CD14-positive monocyte (primary cell): Measurements from ENCODE around the gene CRY2. TPM values are rescaled to one million over a fixed set of nuclear protein-coding genes. Genes with fewer than 3 reads are reported as not detected.
A peak's percentile ranks its signal among the peaks of the same experiment; 100 is the strongest.

Experiments used
- DNase-seq, 3 donors: peaks; one replicate each; pipeline ENCODE4 v3.0.0-alpha.2; 2011 to 2022
- H2AFZ ChIP-seq: 2 replicates; pipeline ENCODE4 v1.6.0; 2012; ENCODE audit warnings: mild to moderate bottlenecking, low read depth, low read length, inconsistent platforms; ENCODE audit not compliant: insufficient read depth, poor library complexity, severe bottlenecking
- H3K27ac ChIP-seq, 2 donors: 1 replicate in 1 of 2; 2 replicates in 1 of 2; pipeline ENCODE4 v1.5.1; 2012 to 2013; ENCODE audit warnings: low read length in 2 of 2, control low read depth in 1 of 2, inconsistent platforms in 1 of 2, low read depth in 1 of 2, mild to moderate bottlenecking in 1 of 2
- H3K27me3 ChIP-seq, 2 donors: one replicate each; pipeline versions ENCODE4 v1.6.0 to v1.6.1; 2011 to 2013; ENCODE audit warnings: low read length in 2 of 2; ENCODE audit not compliant: control insufficient read depth in 2 of 2, insufficient read depth in 2 of 2
- H3K36me3 ChIP-seq, 2 donors: replicated peaks in 1 of 2; 1 replicate in 1 of 2; 2 replicates in 1 of 2; pipeline versions ENCODE4 v1.5.1 to v1.6.1; 2012 to 2013; ENCODE audit warnings: low read length in 2 of 2, control low read depth in 1 of 2, inconsistent platforms in 1 of 2, mild to moderate bottlenecking in 1 of 2; ENCODE audit not compliant: insufficient read depth in 2 of 2, control insufficient read depth in 1 of 2
- H3K4me1 ChIP-seq, 2 donors: 1 replicate in 1 of 2; 2 replicates in 1 of 2; pipeline versions ENCODE4 v1.5.1 to v1.6.1; 2012 to 2013; ENCODE audit warnings: low read length in 2 of 2, control low read depth in 1 of 2, inconsistent platforms in 1 of 2, mild to moderate bottlenecking in 1 of 2, moderate library complexity in 1 of 2; ENCODE audit not compliant: insufficient read depth in 2 of 2, control insufficient read depth in 1 of 2
- H3K4me2 ChIP-seq: replicated peaks from 2 replicates; pipeline ENCODE3; 2012; ENCODE audit warnings: low read length, moderate library complexity, mild to moderate bottlenecking; ENCODE audit not compliant: poor library complexity, severe bottlenecking; ENCODE audit errors: extremely low read depth
- H3K4me3 ChIP-seq, 3 experiments: fragments of 200-600 bp in 1 of 3; sonication (generic) in 1 of 3; replicated peaks in 1 of 3; 1 replicate in 2 of 3; 2 replicates in 1 of 3; pipeline ENCODE4 v1.5.1; 2011 to 2013; ENCODE audit warnings: low read length in 3 of 3, mild to moderate bottlenecking in 3 of 3, control low read depth in 2 of 3, low read depth in 2 of 3, inconsistent platforms in 1 of 3, moderate library complexity in 1 of 3
- H3K79me2 ChIP-seq: 2 replicates; pipeline ENCODE4 v1.6.0; 2012; ENCODE audit warnings: mild to moderate bottlenecking, control low read depth, inconsistent platforms, low read length, moderate library complexity; ENCODE audit not compliant: insufficient read depth
- H3K9ac ChIP-seq: 2 replicates; pipeline ENCODE4 v1.6.0; 2017; ENCODE audit warnings: low read length, mild to moderate bottlenecking; ENCODE audit not compliant: insufficient read depth, poor library complexity, severe bottlenecking
- H3K9me3 ChIP-seq, 2 donors: replicated peaks in 1 of 2; 1 replicate in 1 of 2; 2 replicates in 1 of 2; pipeline versions ENCODE4 v1.5.1 to v1.6.1; 2012 to 2013; ENCODE audit warnings: low read length in 2 of 2, control low read depth in 1 of 2; ENCODE audit not compliant: control insufficient read depth in 1 of 2, insufficient read depth in 1 of 2
- H4K20me1 ChIP-seq: 2 replicates; pipeline ENCODE4 v1.6.0; 2012; ENCODE audit warnings: mild to moderate bottlenecking, low read length, control low read depth, moderate library complexity; ENCODE audit not compliant: insufficient read depth
- H3K27ac Mint-ChIP-seq, 7 donors: one replicate each; pipeline ENCODE4 v1.8.0; 2020; ENCODE audit warnings: mild to moderate bottlenecking in 7 of 7, mixed read lengths in 7 of 7, moderate library complexity in 6 of 7, inconsistent platforms in 2 of 7
- H3K27me3 Mint-ChIP-seq, 3 donors: one replicate each; pipeline ENCODE4 v1.8.0; 2021 to 2022; ENCODE audit warnings: low read depth in 3 of 3, mild to moderate bottlenecking in 3 of 3, mixed read lengths in 3 of 3, moderate library complexity in 3 of 3, inconsistent platforms in 1 of 3
- H3K36me3 Mint-ChIP-seq, 2 donors: one replicate each; pipeline ENCODE4 v1.8.0; 2020; ENCODE audit warnings: mixed read lengths in 2 of 2, inconsistent platforms in 1 of 2, mild to moderate bottlenecking in 1 of 2
- H3K4me1 Mint-ChIP-seq: one replicate; pipeline ENCODE4 v1.8.0; 2020; ENCODE audit warnings: mild to moderate bottlenecking, mixed read lengths
- H3K4me3 Mint-ChIP-seq, 2 donors: one replicate each; pipeline ENCODE4 v1.8.0; 2020; ENCODE audit warnings: mild to moderate bottlenecking in 2 of 2, mixed read lengths in 2 of 2, moderate library complexity in 1 of 2
- H3K9me3 Mint-ChIP-seq, 7 donors: one replicate each; pipeline ENCODE4 v1.8.0; 2020 to 2022; ENCODE audit warnings: mixed read lengths in 7 of 7, mild to moderate bottlenecking in 6 of 7, moderate library complexity in 6 of 7, inconsistent platforms in 2 of 7
- CTCF ChIP-seq: fragments of 200-600 bp; IDR thresholded peaks from one replicate; pipeline ENCODE4 v1.8.0; 2022; ENCODE audit warnings: antibody characterized with exemption, mild to moderate bottlenecking
- WGBS: methylation state at CpG from one replicate; pipeline ENCODE4 v1.1.5; 2013; ENCODE audit warnings: missing lambda C conversion rate; ENCODE audit not compliant: insufficient coverage; 5-methylcytosine and 5-hydroxymethylcytosine counted together
- intact Hi-C, 2 donors: fragments of 100-400 bp; cut with micrococcal nuclease; formaldehyde crosslinking; loops; one replicate each; pipeline versions ENCODE4 v1.15.0 to v1.15.1; 2023
- polyA plus RNA-seq, 3 donors: library from polyadenylated mRNA; depleted of rRNA in 1 of 3; unstranded in 2 of 3; stranded (reverse) in 1 of 3; fragments of 300-500 nt in 2 of 3; fragments of >200 nt in 1 of 3; fragmentation: Illumina TruSeq in 2 of 3; gene quantifications; 1 replicate in 2 of 3; 2 replicates in 1 of 3; pipeline ENCODE4 v1.2.3, GENCODE V29; 2012 to 2021

Gene CRY2
- polyA plus RNA-seq, 3 donors, result 5.1 to 12.5 (median 7.2) TPM

DNA sequence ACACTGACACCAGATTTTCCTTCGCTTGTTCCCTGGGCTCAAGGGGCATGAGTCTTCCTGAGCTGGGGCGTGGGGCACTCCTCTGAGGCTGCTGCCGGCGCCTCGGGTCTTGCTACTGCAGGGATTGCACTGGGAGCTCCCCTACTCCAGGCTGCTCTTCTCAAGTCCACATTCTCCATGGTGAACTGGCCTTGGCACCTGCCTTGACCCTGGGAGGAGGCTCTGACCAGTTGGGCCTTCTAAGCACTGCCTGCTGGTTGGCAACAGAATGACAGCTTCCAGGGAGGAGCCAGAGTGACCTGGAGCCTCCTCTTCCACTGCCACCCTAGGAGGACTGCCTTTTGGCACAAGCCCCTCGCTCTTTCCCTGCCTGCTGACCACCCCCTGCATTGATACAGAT is 50.3 kb downstream of the CRY2 start:
- Histone ChIP-seq H3K9ac (no peak overlapping the region), H3K27ac (no peak overlapping the region), H2AFZ (no peak overlapping the region), H3K4me3 (no peak overlapping the region), H3K4me2 (no peak overlapping the region), H3K27me3 (peaks cover 24 to 60% of the 10 kb centered on the region in 2 donors), H4K20me1 (no peaks in the 10 kb centered on the region), H3K9me3 (peaks cover 4 to 23% of the 10 kb centered on the region in 2 donors), H3K4me1 (peaks cover 11 to 15% of the 10 kb centered on the region in 2 donors), H3K36me3 (no peaks in the 10 kb centered on the region), H3K79me2 (no peaks in the 10 kb centered on the region)
- Mint-ChIP-seq H3K9me3 (peaks cover 0 to 11% (median 5%) of the 10 kb centered on the region in 7 donors), H3K4me3 (peak overlapping the region in 1 of 2 donors; percentile 53), H3K4me1 (peaks cover 7% of the 10 kb centered on the region), H3K36me3 (peaks cover 3 to 4% of the 10 kb centered on the region in 2 donors), H3K27me3 (peaks cover 55 to 83% (median 64%) of the 10 kb centered on the region in 3 donors), H3K27ac (no peak overlapping the region)
- WGBS, result 89% methylated on average over 5 of the region's 6 CpGs
- intact Hi-C loops, result no loop called here
- DNase-seq, result no peak
- TF ChIP-seq CTCF, result no peak

GRCh38 chr11:45899086-45899447 is 51.8 kb downstream of the CRY2 start:
- Histone ChIP-seq H3K4me2 (peak overlapping the region; percentile 68), H3K9me3 (peaks cover 4 to 23% of the 10 kb centered on the region in 2 donors), H3K27me3 (peaks cover 24 to 58% of the 10 kb centered on the region in 2 donors), H3K79me2 (no peaks in the 10 kb centered on the region), H3K27ac (no peak overlapping the region), H3K4me3 (no peak overlapping the region), H3K36me3 (no peaks in the 10 kb centered on the region), H4K20me1 (no peaks in the 10 kb centered on the region), H2AFZ (no peak overlapping the region), H3K9ac (no peak overlapping the region), H3K4me1 (peaks cover 11 to 15% of the 10 kb centered on the region in 2 donors)
- peaks cover 3 to 4% of the 10 kb centered on the region in 2 donors for H3K36me3 Mint-ChIP-seq
- DNase-seq, result no peak
- peaks cover 0 to 11% (median 5%) of the 10 kb centered on the region in 7 donors for H3K9me3 Mint-ChIP-seq
- peak overlapping the region in 5 of 7 donors; percentile 67 to 79 (median 75) for H3K27ac Mint-ChIP-seq
- intact Hi-C loops, result no loop called here
- peaks cover 55 to 85% (median 63%) of the 10 kb centered on the region in 3 donors for H3K27me3 Mint-ChIP-seq
- 22% methylated on average over 3 of the region's 3 CpGs for WGBS
- no peak for TF ChIP-seq CTCF
- H3K4me1 Mint-ChIP-seq, result peaks cover 7% of the 10 kb centered on the region
- H3K4me3 Mint-ChIP-seq, result peak overlapping the region; percentile 62 to 79
